AG09309 (cell line): Measurements from ENCODE around the gene USP30.

Source experiments
- DNase-seq: peaks from one replicate; pipeline ENCODE4 v3.0.0-alpha.2; 2010; ENCODE audit warnings: low read depth
- H3K4me3 ChIP-seq: 2 replicates; pipeline ENCODE4 v1.5.1; 2011; ENCODE audit warnings: mild to moderate bottlenecking, low read depth, low read length, moderate library complexity; ENCODE audit not compliant: control insufficient read depth
- CTCF ChIP-seq: IDR thresholded peaks from 2 replicates; pipeline ENCODE4 v1.5.1; 2011; ENCODE audit warnings: mild to moderate bottlenecking, low read depth, low read length, inconsistent platforms; ENCODE audit not compliant: insufficient read depth, control insufficient read depth; ENCODE audit errors: missing control alignments

Gene USP30

GRCh38 chr12:109131154-109132050 is 79.0 kb downstream of the USP30 start:
- no peak overlapping the region for H3K4me3 ChIP-seq
- no peak for DNase-seq
- no peak for TF ChIP-seq CTCF

GRCh38 chr12:109134186-109134917 is 82.0 kb downstream of the USP30 start:
- TF ChIP-seq CTCF, result peak; percentile 74
- DNase-seq, result peak; percentile 55
- no peak overlapping the region for H3K4me3 ChIP-seq

- DNase-seq, result no peak
- H3K4me3 ChIP-seq, result no peak overlapping the region
- TF ChIP-seq CTCF, result no peak
Measured at GRCh38 chr12:109137055-109137454, 84.7 kb downstream of the USP30 start.
